ENCODE data around the gene PLPPR5. TPM values are rescaled to one million over a fixed set of nuclear protein-coding genes. Genes with fewer than 3 reads are reported as not detected.

PLPPR5 gene
- total and polyA plus RNA-seq, 2 of the 8 experiments (the other 6 are each of a cell fraction or from before 2014, with no cell fraction given), result 1.9 to 5.6 TPM

DNA sequence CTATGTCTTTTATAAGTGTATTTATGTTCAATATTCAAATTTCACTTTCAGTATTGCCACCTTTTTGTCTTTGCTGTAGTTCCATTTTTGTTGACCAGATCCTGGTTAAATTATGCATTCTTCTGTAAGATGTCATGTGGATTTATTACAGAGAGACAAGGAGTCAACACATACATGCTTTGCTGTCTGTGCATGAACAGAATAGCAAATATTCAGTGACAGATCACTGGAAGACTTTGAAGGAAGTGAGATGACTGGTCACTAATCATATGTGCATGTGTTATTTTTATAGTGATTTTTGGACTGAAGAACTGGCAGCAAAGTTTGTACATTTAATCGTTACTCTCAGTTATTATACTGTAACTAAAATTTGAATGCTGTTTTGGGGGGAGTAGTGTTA lies 117.2 kb downstream of the PLPPR5 start (continued):
- no peak for TF ChIP-seq CHD2 (IDR thresholded peaks at IDR 0.05; ENCODE audit: low read length)
- TF ChIP-seq, protein P1, sequence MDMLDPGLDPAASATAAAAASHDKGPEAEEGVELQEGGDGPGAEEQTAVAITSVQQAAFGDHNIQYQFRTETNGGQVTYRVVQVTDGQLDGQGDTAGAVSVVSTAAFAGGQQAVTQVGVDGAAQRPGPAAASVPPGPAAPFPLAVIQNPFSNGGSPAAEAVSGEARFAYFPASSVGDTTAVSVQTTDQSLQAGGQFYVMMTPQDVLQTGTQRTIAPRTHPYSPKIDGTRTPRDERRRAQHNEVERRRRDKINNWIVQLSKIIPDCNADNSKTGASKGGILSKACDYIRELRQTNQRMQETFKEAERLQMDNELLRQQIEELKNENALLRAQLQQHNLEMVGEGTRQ (IDR thresholded peaks at IDR 0.05; ENCODE audit: low read length), result no peak
- no peak for TF ChIP-seq EGR1 (IDR thresholded peaks at IDR 0.05; ENCODE audit: borderline replicate concordance, low read depth, low read length)
- no peak for TF ChIP-seq KDM4A (IDR thresholded peaks at IDR 0.05; ENCODE audit: low read depth, low read length, severe bottlenecking)
